ENCODE results near the gene CUX1.
A peak's percentile ranks its signal among the peaks of the same experiment; 100 is the strongest.

The CUX1 gene

GRCh38 chr7:102073931-102074880 is 256.8 kb downstream of the CUX1 start:
- no peak for TF ChIP-seq CTCF (IDR thresholded peaks at IDR 0.05; ENCODE audit: low read depth, low read length)
- no peak overlapping the region for H3K4me3 ChIP-seq (replicated peaks in 1 of 2; ENCODE audit: low read depth in 2 of 2, low read length in 2 of 2)
- DNase-seq (ENCODE audit: low read depth in 2 of 2) = peak in 1 of 2 donors; percentile 33

DNA sequence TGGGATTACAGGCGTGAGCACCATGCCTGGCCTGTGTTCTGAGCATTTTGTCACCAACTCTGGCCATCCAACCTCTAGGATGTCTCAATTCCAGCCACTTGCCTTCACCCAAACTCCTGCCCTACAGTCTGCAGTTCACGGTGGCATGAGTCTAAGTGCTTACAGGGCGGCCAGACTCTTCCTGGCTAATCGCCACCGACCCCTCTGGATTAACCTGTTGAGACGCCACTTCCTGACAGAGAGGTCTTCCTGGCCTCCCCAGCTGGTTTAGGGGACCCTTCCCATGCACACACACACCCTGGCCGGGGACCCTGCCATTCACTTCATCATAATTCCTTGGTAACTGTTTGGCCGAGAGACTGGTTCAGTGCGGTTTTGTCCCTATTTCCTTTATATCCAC is 257.7 kb downstream of the CUX1 start:
- DNase-seq (ENCODE audit: low read depth in 2 of 2) = no peak
- no peak overlapping the region for H3K4me3 ChIP-seq (replicated peaks in 1 of 2; ENCODE audit: low read depth in 2 of 2, low read length in 2 of 2)
- TF ChIP-seq CTCF (IDR thresholded peaks at IDR 0.05; ENCODE audit: low read depth, low read length) = no peak

- TF ChIP-seq CTCF (IDR thresholded peaks at IDR 0.05; ENCODE audit: low read depth, low read length) = no peak
- DNase-seq (ENCODE audit: low read depth in 2 of 2) = no peak
- no peak overlapping the region for H3K4me3 ChIP-seq (replicated peaks in 1 of 2; ENCODE audit: low read depth in 2 of 2, low read length in 2 of 2)
Measured at GRCh38 chr7:102075553-102076135, 258.2 kb downstream of the CUX1 start.

GRCh38 chr7:102077081-102077480 is 259.7 kb downstream of the CUX1 start:
- H3K4me3 ChIP-seq (replicated peaks in 1 of 2; ENCODE audit: low read depth in 2 of 2, low read length in 2 of 2) = no peak overlapping the region
- no peak for DNase-seq (ENCODE audit: low read depth in 2 of 2)
- TF ChIP-seq CTCF (IDR thresholded peaks at IDR 0.05; ENCODE audit: low read depth, low read length) = no peak

- TF ChIP-seq CTCF (IDR thresholded peaks at IDR 0.05; ENCODE audit: low read depth, low read length) = no peak
- no peak for DNase-seq (ENCODE audit: low read depth in 2 of 2)
Measured at GRCh38 chr7:102079140-102080018, 262.0 kb downstream of the CUX1 start.

GRCh38 chr7:102080019-102080433 is 262.6 kb downstream of the CUX1 start:
- TF ChIP-seq CTCF (IDR thresholded peaks at IDR 0.05; ENCODE audit: low read depth, low read length) = no peak
- no peak overlapping the region for H3K4me3 ChIP-seq (replicated peaks in 1 of 2; ENCODE audit: low read depth in 2 of 2, low read length in 2 of 2)
- no peak for DNase-seq (ENCODE audit: low read depth in 2 of 2)

More at GRCh38 chr7:102079140-102080018, 262.0 kb downstream of the CUX1 start:
- no peak overlapping the region for H3K4me3 ChIP-seq (replicated peaks in 1 of 2; ENCODE audit: low read depth in 2 of 2, low read length in 2 of 2)

Measured in cardiac fibroblast (primary cell).